ENCODE data around the gene KRT6A. TPM values are rescaled to one million over a fixed set of nuclear protein-coding genes. Genes with fewer than 3 reads are reported as not detected.

Gene KRT6A
- total and polyA plus RNA-seq, 8 donors, result 0.89 to 260 (median 11.9) TPM; not detected in 1

- Histone ChIP-seq H3K4me3 (no peak overlapping the region), H3K36me3 (no peaks in the 10 kb centered on the region), H3K27ac (no peak overlapping the region), H3K9me3 (no peaks in the 10 kb centered on the region), H3K4me1 (peaks cover 0 to 10% (median 5%) of the 10 kb centered on the region in 4 donors), H3K27me3 (peaks cover 0 to 25% (median 0%) of the 10 kb centered on the region in 3 donors)
- WGBS, 5 donors, result 48 to 66% (median 56%) methylated on average over 10 of the region's 10 CpGs
- DNase-seq, result peak in 1 of 2 donors; percentile 17
- TF ChIP-seq, protein P1, sequence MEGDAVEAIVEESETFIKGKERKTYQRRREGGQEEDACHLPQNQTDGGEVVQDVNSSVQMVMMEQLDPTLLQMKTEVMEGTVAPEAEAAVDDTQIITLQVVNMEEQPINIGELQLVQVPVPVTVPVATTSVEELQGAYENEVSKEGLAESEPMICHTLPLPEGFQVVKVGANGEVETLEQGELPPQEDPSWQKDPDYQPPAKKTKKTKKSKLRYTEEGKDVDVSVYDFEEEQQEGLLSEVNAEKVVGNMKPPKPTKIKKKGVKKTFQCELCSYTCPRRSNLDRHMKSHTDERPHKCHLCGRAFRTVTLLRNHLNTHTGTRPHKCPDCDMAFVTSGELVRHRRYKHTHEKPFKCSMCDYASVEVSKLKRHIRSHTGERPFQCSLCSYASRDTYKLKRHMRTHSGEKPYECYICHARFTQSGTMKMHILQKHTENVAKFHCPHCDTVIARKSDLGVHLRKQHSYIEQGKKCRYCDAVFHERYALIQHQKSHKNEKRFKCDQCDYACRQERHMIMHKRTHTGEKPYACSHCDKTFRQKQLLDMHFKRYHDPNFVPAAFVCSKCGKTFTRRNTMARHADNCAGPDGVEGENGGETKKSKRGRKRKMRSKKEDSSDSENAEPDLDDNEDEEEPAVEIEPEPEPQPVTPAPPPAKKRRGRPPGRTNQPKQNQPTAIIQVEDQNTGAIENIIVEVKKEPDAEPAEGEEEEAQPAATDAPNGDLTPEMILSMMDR (IDR thresholded peaks at IDR 0.05), result no peak
- TF ChIP-seq EP300 (IDR thresholded peaks at IDR 0.05) (no peak), POLR2A (IDR thresholded peaks at IDR 0.05) (no peak), POLR2AphosphoS5 (IDR thresholded peaks at IDR 0.05) (no peak)
- intact Hi-C loops (cut with DNase I; ENCODE audit: low total_unique reads), result no loop called here
Observed at GRCh38 chr12:52444647-52445595, 48.1 kb downstream of the KRT6A start.

- no peaks in the 10 kb centered on the region for H3K9me3 ChIP-seq
- H3K27me3 ChIP-seq, result peaks cover 0 to 34% (median 0%) of the 10 kb centered on the region in 3 donors
- DNase-seq, result no peak
- intact Hi-C loops (cut with DNase I; ENCODE audit: low total_unique reads), result no loop called here
- peaks cover 0 to 10% (median 5%) of the 10 kb centered on the region in 4 donors for H3K4me1 ChIP-seq
- H3K36me3 ChIP-seq, result no peaks in the 10 kb centered on the region
- WGBS, 5 donors, result 85 to 93% (median 88%) methylated on average over 3 of the region's 3 CpGs
- H3K4me3 ChIP-seq, result no peak overlapping the region
- no peak overlapping the region for H3K27ac ChIP-seq
- no peak for TF ChIP-seq POLR2AphosphoS5 (IDR thresholded peaks at IDR 0.05)
- TF ChIP-seq, protein P1 (IDR thresholded peaks at IDR 0.05), result no peak
Observed at GRCh38 chr12:52443966-52444365, 49.1 kb downstream of the KRT6A start.

DNA sequence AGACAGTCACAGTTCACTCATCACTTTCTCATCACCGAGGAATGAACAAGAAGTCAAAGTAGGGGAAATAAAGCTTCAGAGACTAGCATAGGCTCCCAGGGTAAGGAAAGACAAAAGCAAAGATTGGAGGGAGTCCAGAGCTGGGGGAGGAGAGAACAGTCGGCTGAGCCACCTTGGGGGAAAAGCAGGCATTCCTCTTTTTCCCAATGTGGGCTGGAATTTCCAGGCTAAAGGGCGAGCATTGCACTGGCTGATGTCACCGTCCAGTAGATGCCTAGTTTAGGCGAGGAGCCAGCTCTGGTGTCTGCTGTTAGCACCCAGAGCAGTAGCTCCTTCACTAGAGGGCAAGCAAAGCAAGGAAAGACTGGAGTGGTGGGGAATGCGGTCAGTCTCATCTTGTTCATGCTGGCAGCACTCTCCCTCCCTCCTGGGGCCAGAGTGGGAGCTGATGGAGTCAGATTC is 50.4 kb downstream of the KRT6A start:
- peaks cover 0 to 36% (median 0%) of the 10 kb centered on the region in 3 donors for H3K27me3 ChIP-seq
- DNase-seq, result peak in 1 of 2 donors; percentile 34
- WGBS, 5 donors, result 38 to 46% (median 40%) methylated on average over 6 of the region's 6 CpGs
- no peaks in the 10 kb centered on the region for H3K36me3 ChIP-seq
- H3K27ac ChIP-seq, result no peak overlapping the region
- intact Hi-C loops (cut with DNase I; ENCODE audit: low total_unique reads), result no loop called here
- H3K9me3 ChIP-seq, result no peaks in the 10 kb centered on the region
- H3K4me1 ChIP-seq, result peaks cover 0 to 10% (median 5%) of the 10 kb centered on the region in 4 donors
- no peak for TF ChIP-seq EP300 (IDR thresholded peaks at IDR 0.05)
- TF ChIP-seq, protein P1 (IDR thresholded peaks at IDR 0.05), result no peak
- TF ChIP-seq POLR2AphosphoS5 (IDR thresholded peaks at IDR 0.05), result no peak
- no peak for TF ChIP-seq POLR2A (IDR thresholded peaks at IDR 0.05)
- H3K4me3 ChIP-seq, result no peak overlapping the region

DNA sequence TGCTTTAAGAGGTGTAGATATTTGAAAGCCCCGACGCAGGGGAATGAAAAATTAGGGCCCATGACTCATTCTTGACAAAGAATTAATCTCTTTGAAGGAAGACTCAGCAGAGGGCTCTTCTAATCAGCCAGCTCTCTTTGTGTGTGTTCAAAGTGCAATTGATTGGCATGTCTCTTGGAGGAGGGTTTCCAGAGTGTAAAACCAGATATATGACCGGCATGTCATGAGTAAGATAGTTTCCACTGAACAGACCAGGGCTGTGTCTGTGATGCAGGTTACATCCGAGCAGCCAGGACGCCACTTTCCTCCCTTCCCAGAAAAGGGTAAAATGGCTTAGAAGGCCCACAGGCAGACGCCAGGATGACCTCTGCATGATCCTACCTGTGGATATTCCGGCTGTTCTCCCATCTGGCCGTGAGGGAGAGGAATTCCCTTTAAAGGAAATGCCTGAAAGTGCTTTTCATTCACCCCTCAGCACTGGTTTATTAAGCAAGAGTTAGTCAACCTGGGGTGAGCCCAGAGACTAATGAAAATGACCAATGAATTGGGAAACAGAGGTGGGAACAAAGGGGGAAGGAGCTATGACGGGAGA is 51.6 kb downstream of the KRT6A start:
- intact Hi-C loops (cut with DNase I; ENCODE audit: low total_unique reads), result no loop called here
- DNase-seq, result no peak
- peaks cover 0 to 10% (median 5%) of the 10 kb centered on the region in 4 donors for H3K4me1 ChIP-seq
- peaks cover 0 to 36% (median 0%) of the 10 kb centered on the region in 3 donors for H3K27me3 ChIP-seq
- no peak overlapping the region for H3K4me3 ChIP-seq
- H3K9me3 ChIP-seq, result no peaks in the 10 kb centered on the region
- 60 to 78% (median 65%) methylated on average over 9 of the region's 9 CpGs for WGBS, 5 donors
- no peak overlapping the region for H3K27ac ChIP-seq
- no peak for TF ChIP-seq POLR2AphosphoS5 (IDR thresholded peaks at IDR 0.05)
- TF ChIP-seq, protein P1 (IDR thresholded peaks at IDR 0.05), result no peak
- TF ChIP-seq POLR2A (IDR thresholded peaks at IDR 0.05), result no peak
- H3K36me3 ChIP-seq, result no peaks in the 10 kb centered on the region

Measured in stomach (tissue), 9 donors.